ENCODE results near the gene PCDHA6. TPM values are rescaled to one million over a fixed set of nuclear protein-coding genes. Genes with fewer than 3 reads are reported as not detected.

The PCDHA6 gene
- total and polyA plus RNA-seq, 2 of the 8 experiments (the other 6 are each of a cell fraction or from before 2014, with no cell fraction given): 0.71 to 7.1 TPM

- TF ChIP-seq CTCF (IDR thresholded peaks at IDR 0.05; ENCODE audit: control extremely low read depth in 1 of 3, insufficient read depth in 1 of 3, low read depth in 1 of 3, low read length in 3 of 3) (peak in 2 of 3 experiments; percentile 38 to 47; a peak in 2 of 4 replicates), RAD21 (IDR thresholded peaks at IDR 0.05 in 1 of 2, conservative IDR thresholded peaks at IDR 0.05 in 1 of 2; ENCODE audit: low read depth in 2 of 2, low read length in 2 of 2) (peak; percentile 45 to 54), TAF1 (IDR thresholded peaks at IDR 0.05; ENCODE audit: low read depth, low read length) (no peak), TCF12 (IDR thresholded peaks at IDR 0.05; ENCODE audit: low read depth, low read length) (no peak), GTF2F1 (IDR thresholded peaks at IDR 0.05; ENCODE audit: borderline replicate concordance, low read depth, low read length) (no peak), GABPA (IDR thresholded peaks at IDR 0.05; ENCODE audit: borderline replicate concordance, insufficient read depth, low read length) (no peak), SIX5 (IDR thresholded peaks at IDR 0.05; ENCODE audit: low read depth, low read length) (no peak), SIRT6 (IDR thresholded peaks at IDR 0.05; ENCODE audit: low read length) (no peak), RNF2 (IDR thresholded peaks at IDR 0.05; ENCODE audit: borderline replicate concordance, low read depth, low read length, missing control alignments, poor library complexity, severe bottlenecking) (no peak)
Observed at GRCh38 chr5:140794595-140795258, 33.0 kb upstream of the PCDHA6 start, which contains the start of gene PCDHA2 (continued).
